Measurements from ENCODE around the gene ZNF615.

DNA sequence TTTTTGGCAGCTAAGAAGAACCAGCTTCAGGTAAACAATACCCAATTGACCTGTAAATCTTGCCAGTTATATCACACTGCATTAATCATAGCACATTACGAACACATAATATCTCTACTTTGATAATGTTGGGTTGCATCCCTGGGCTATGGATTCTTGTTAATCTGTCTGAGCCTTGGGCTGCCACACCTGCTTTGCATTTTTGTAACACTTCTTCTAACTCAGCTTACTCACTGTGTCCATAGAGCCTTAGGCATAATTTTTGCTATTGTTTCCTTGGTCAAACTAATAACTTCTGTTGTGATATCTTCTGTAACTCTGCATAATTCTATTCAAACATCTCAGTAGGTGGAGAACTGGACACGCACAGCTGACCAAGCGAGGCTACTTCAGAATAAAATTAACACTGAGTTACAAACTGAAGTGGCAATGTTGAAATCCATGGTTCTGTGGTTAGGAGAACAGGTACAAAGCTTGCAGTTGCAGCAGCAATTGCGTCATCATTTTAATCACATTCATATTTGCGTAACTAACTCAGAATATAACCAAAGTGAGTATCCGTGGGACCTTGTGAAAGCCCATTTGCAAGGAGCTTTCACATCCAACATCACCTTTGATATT is 27.8 kb downstream of the ZNF615 start:
- TF ChIP-seq POLR2A (IDR thresholded peaks at IDR 0.05): no peak
- TF ChIP-seq, protein P1, sequence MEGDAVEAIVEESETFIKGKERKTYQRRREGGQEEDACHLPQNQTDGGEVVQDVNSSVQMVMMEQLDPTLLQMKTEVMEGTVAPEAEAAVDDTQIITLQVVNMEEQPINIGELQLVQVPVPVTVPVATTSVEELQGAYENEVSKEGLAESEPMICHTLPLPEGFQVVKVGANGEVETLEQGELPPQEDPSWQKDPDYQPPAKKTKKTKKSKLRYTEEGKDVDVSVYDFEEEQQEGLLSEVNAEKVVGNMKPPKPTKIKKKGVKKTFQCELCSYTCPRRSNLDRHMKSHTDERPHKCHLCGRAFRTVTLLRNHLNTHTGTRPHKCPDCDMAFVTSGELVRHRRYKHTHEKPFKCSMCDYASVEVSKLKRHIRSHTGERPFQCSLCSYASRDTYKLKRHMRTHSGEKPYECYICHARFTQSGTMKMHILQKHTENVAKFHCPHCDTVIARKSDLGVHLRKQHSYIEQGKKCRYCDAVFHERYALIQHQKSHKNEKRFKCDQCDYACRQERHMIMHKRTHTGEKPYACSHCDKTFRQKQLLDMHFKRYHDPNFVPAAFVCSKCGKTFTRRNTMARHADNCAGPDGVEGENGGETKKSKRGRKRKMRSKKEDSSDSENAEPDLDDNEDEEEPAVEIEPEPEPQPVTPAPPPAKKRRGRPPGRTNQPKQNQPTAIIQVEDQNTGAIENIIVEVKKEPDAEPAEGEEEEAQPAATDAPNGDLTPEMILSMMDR (IDR thresholded peaks at IDR 0.05): no peak
- TF ChIP-seq POLR2AphosphoS5 (IDR thresholded peaks at IDR 0.05): no peak
- TF ChIP-seq EP300 (IDR thresholded peaks at IDR 0.05; ENCODE audit: low read depth): no peak
